Measurements from ENCODE around the gene QPRT. TPM values are rescaled to one million over a fixed set of nuclear protein-coding genes. Genes with fewer than 3 reads are reported as not detected.
"Not testable (repeated sequence)": the region's sequence is repeated elsewhere in the genome, so short reads cannot be mapped to it uniquely, and the experiment has no call there.

The QPRT gene
- total RNA-seq, 1 experiment from 2014 or later = 46.0 TPM

- DNase-seq (ENCODE audit: low read depth, low spot score) = no peak
- in situ Hi-C loops (cut with HindIII; ENCODE audit: low pct_unique_long_range_greater_than_20kb, low sequenced_read_pairs) = no loop called here
These were observed 22.1 kb upstream of the QPRT start for GRCh38 chr16:29656688-29657523.

- in situ Hi-C loops (cut with HindIII; ENCODE audit: low pct_unique_long_range_greater_than_20kb, low sequenced_read_pairs) = no loop called here
- DNase-seq (ENCODE audit: low read depth, low spot score) = no peak
These were observed 20.3 kb upstream of the QPRT start for GRCh38 chr16:29658705-29659104.

- DNase-seq (ENCODE audit: low read depth, low spot score) = no peak
- in situ Hi-C loops (cut with HindIII; ENCODE audit: low pct_unique_long_range_greater_than_20kb, low sequenced_read_pairs) = no loop called here
These were observed 16.8 kb upstream of the QPRT start for GRCh38 chr16:29662000-29662728.

- no peak for DNase-seq (ENCODE audit: low read depth, low spot score)
These were observed 16.3 kb upstream of the QPRT start for GRCh38 chr16:29662729-29663015.

GRCh38 chr16:29663016-29663806 is 15.8 kb upstream of the QPRT start, which contains the start of gene SPN:
TSS of gene SPN (plus strand) at chr16:29663247. CDS start at chr16:29663729, 482 bp downstream.
- in situ Hi-C loops (cut with HindIII; ENCODE audit: low pct_unique_long_range_greater_than_20kb, low sequenced_read_pairs) = no loop called here

More at GRCh38 chr16:29662729-29663015, 16.3 kb upstream of the QPRT start:
- in situ Hi-C loops (cut with HindIII; ENCODE audit: low pct_unique_long_range_greater_than_20kb, low sequenced_read_pairs) = no loop called here

GRCh38 chr16:29663807-29664090 is 15.2 kb upstream of the QPRT start:
- DNase-seq (ENCODE audit: low read depth, low spot score) = no peak
- in situ Hi-C loops (cut with HindIII; ENCODE audit: low pct_unique_long_range_greater_than_20kb, low sequenced_read_pairs) = no loop called here

More at GRCh38 chr16:29663016-29663806, 15.8 kb upstream of the QPRT start, which contains the start of gene SPN:
- no peak for DNase-seq (ENCODE audit: low read depth, low spot score)

GRCh38 chr16:29664091-29664921 is 14.7 kb upstream of the QPRT start:
- in situ Hi-C loops (cut with HindIII; ENCODE audit: low pct_unique_long_range_greater_than_20kb, low sequenced_read_pairs) = no loop called here

GRCh38 chr16:29665294-29666077 is 13.5 kb upstream of the QPRT start:
- DNase-seq (ENCODE audit: low read depth, low spot score) = no peak
- in situ Hi-C loops (cut with HindIII; ENCODE audit: low pct_unique_long_range_greater_than_20kb, low sequenced_read_pairs) = no loop called here

More at GRCh38 chr16:29664091-29664921, 14.7 kb upstream of the QPRT start:
- no peak for DNase-seq (ENCODE audit: low read depth, low spot score)

GRCh38 chr16:29667322-29667610 is 11.7 kb upstream of the QPRT start:
- in situ Hi-C loops (cut with HindIII; ENCODE audit: low pct_unique_long_range_greater_than_20kb, low sequenced_read_pairs); DNase-seq (ENCODE audit: low read depth, low spot score): not testable (repeated sequence)

GRCh38 chr16:29667755-29668154 is 11.2 kb upstream of the QPRT start:
- in situ Hi-C loops (cut with HindIII; ENCODE audit: low pct_unique_long_range_greater_than_20kb, low sequenced_read_pairs) = no loop called here
- no peak for DNase-seq (ENCODE audit: low read depth, low spot score)

- DNase-seq (ENCODE audit: low read depth, low spot score) = no peak
These were observed 10.7 kb upstream of the QPRT start for GRCh38 chr16:29668267-29668666.

GRCh38 chr16:29673501-29673900 is 5.5 kb upstream of the QPRT start:
- in situ Hi-C loops (cut with HindIII; ENCODE audit: low pct_unique_long_range_greater_than_20kb, low sequenced_read_pairs) = no loop called here
- DNase-seq (ENCODE audit: low read depth, low spot score) = no peak

More at GRCh38 chr16:29668267-29668666, 10.7 kb upstream of the QPRT start:
- in situ Hi-C loops (cut with HindIII; ENCODE audit: low pct_unique_long_range_greater_than_20kb, low sequenced_read_pairs) = no loop called here

- no peak for DNase-seq (ENCODE audit: low read depth, low spot score)
- in situ Hi-C loops (cut with HindIII; ENCODE audit: low pct_unique_long_range_greater_than_20kb, low sequenced_read_pairs) = no loop called here
These were observed 4.8 kb upstream of the QPRT start for GRCh38 chr16:29674188-29674587.

GRCh38 chr16:29675811-29676643 is 3.0 kb upstream of the QPRT start:
- peak; percentile 78 for DNase-seq (ENCODE audit: low read depth, low spot score)
- in situ Hi-C loops (cut with HindIII; ENCODE audit: low pct_unique_long_range_greater_than_20kb, low sequenced_read_pairs) = no loop called here

- in situ Hi-C loops (cut with HindIII; ENCODE audit: low pct_unique_long_range_greater_than_20kb, low sequenced_read_pairs) = no loop called here
These were observed 1.8 kb upstream of the QPRT start for GRCh38 chr16:29676989-29677785.

More at GRCh38 chr16:29676989-29677785, 1.8 kb upstream of the QPRT start:
- DNase-seq (ENCODE audit: low read depth, low spot score) = no peak
